GM12878 (cell line): Measurements from ENCODE around the gene RPLP2. TPM values are rescaled to one million over a fixed set of nuclear protein-coding genes. Genes with fewer than 3 reads are reported as not detected.

ENCODE experiments used
- ATAC-seq: fragments of 200-7000 bp; cut with Tn5 transposase; 3 replicates; pipeline ENCODE4 v1.9.1; 2020; ENCODE audit warnings: mild to moderate bottlenecking, moderate library complexity
- BruUV-seq: library from RNA; stranded (reverse); fragments of 400-500 nt; replicated peaks from 2 replicates; lab custom pipeline; 2021; lab: Mats Ljungman, UMichigan
- CTCF ChIA-PET: fragments of 300-600 bp; sonication (Branson Sonifier 250); formaldehyde crosslinking; extraction: SDS; loops from one replicate; lab custom pipeline; 2021; ENCODE audit warnings: inconsistent platforms; lab: Yijun Ruan, JAX
- POLR2A ChIA-PET: fragments of 350-600 bp; formaldehyde crosslinking; extraction: SDS; loops from one replicate; lab custom pipeline; 2021; ENCODE audit warnings: inconsistent platforms; lab: Charles Lee
- RAD21 ChIA-PET: fragments of 300-600 bp; sonication (Branson Sonifier 250); formaldehyde crosslinking; loops from one replicate; lab custom pipeline; 2023; ENCODE audit warnings: antibody characterized with exemption; ENCODE audit not compliant: unreplicated experiment; lab: Charles Lee
- SMC1A ChIA-PET: fragments of 300-600 bp; sonication (Branson Sonifier 250); formaldehyde crosslinking; loops from one replicate; lab custom pipeline; 2023; ENCODE audit not compliant: unreplicated experiment, uncharacterized antibody; lab: Charles Lee
- DNase-seq: peaks from one replicate; pipeline ENCODE4 v3.0.0-alpha.2; 2011; ENCODE audit warnings: low read depth, low spot score
- FAIRE-seq: peaks from 3 replicates; lab custom pipeline; 2011; peaks lifted over from hg19 to GRCh38; lab: Jason Lieb, UNC
- H2AFZ ChIP-seq: 2 replicates; pipeline ENCODE4 v1.6.0; 2011; ENCODE audit warnings: low read depth, low read length, control low read depth; ENCODE audit not compliant: control insufficient read depth
- H3K27ac ChIP-seq: 2 replicates; pipeline ENCODE4 v1.5.1; 2011; ENCODE audit warnings: control low read depth; ENCODE audit not compliant: control insufficient read depth, insufficient read depth
- H3K27me3 ChIP-seq, 2 experiments: replicated peaks in 1 of 2; 2 replicates each; pipeline versions ENCODE4 v1.6.0 to v1.6.1; 2011; ENCODE audit warnings: low read length in 1 of 2; ENCODE audit not compliant: control insufficient read depth in 2 of 2, insufficient read depth in 2 of 2
- H3K36me3 ChIP-seq, 2 experiments: 2 replicates each; pipeline ENCODE4 v1.5.1; 2011; ENCODE audit warnings: low read length in 1 of 2; ENCODE audit not compliant: control insufficient read depth in 2 of 2, insufficient read depth in 2 of 2
- H3K4me1 ChIP-seq: 2 replicates; pipeline ENCODE4 v1.6.1; 2011; ENCODE audit warnings: mild to moderate bottlenecking, low read length, moderate library complexity, mixed read lengths; ENCODE audit not compliant: control insufficient read depth, insufficient read depth
- H3K4me2 ChIP-seq: 2 replicates; pipeline ENCODE4 v1.6.0; 2011; ENCODE audit warnings: control low read depth; ENCODE audit not compliant: control insufficient read depth, insufficient read depth
- H3K4me3 ChIP-seq: fragments of 200-600 bp; sonication (generic); 2 replicates; pipeline ENCODE4 v1.5.1; 2016
- H3K79me2 ChIP-seq: 2 replicates; pipeline ENCODE4 v1.6.0; 2011; ENCODE audit warnings: low read length; ENCODE audit not compliant: control insufficient read depth, insufficient read depth
- H3K9ac ChIP-seq: 2 replicates; pipeline ENCODE4 v1.8.0; 2011; ENCODE audit warnings: low read length, control low read depth, mixed read lengths; ENCODE audit not compliant: control insufficient read depth, insufficient read depth
- H3K9me3 ChIP-seq: replicated peaks from 3 replicates; pipeline ENCODE4 v1.5.1; 2011; ENCODE audit warnings: mild to moderate bottlenecking, low read length; ENCODE audit not compliant: control insufficient read depth, insufficient read depth
- H4K20me1 ChIP-seq: 2 replicates; pipeline ENCODE4 v1.6.0; 2011; ENCODE audit not compliant: control insufficient read depth, insufficient read depth
- EGR1 ChIP-seq, 2 experiments: IDR thresholded peaks; 1 replicate in 1 of 2; 2 replicates in 1 of 2; pipeline ENCODE4 v1.6.1; 2011 to 2012; ENCODE audit warnings: low read depth in 2 of 2, low read length in 2 of 2, borderline replicate concordance in 1 of 2, mild to moderate bottlenecking in 1 of 2, moderate library complexity in 1 of 2
- FOXM1 ChIP-seq: IDR thresholded peaks from 2 replicates; pipeline ENCODE4 v1.6.1; 2012; ENCODE audit warnings: low read depth, mild to moderate bottlenecking, inconsistent platforms, low read length, moderate library complexity
- KLF5 ChIP-seq: fragments of 450-650 bp; IDR thresholded peaks from 2 replicates; pipeline ENCODE4 v1.6.1; 2014; ENCODE audit warnings: mild to moderate bottlenecking; ENCODE audit not compliant: partially characterized antibody
- MEF2B ChIP-seq: fragments of 450-650 bp; IDR thresholded peaks from 2 replicates; pipeline ENCODE4 v1.6.1; 2018; ENCODE audit warnings: mild to moderate bottlenecking, moderate library complexity; ENCODE audit not compliant: partially characterized antibody, poor library complexity, severe bottlenecking
- MLLT1 ChIP-seq: fragments of 450-650 bp; IDR thresholded peaks from 2 replicates; pipeline ENCODE4 v1.6.1; 2016; ENCODE audit warnings: mild to moderate bottlenecking
- NBN ChIP-seq: fragments of 450-650 bp; IDR thresholded peaks from 2 replicates; pipeline ENCODE4 v1.6.1; 2016
- NRF1 ChIP-seq: conservative IDR thresholded peaks from 2 replicates; pipeline ENCODE4 v1.6.1; 2011; ENCODE audit warnings: mild to moderate bottlenecking, low read depth, low read length, improper control_type of control experiment
- REST ChIP-seq: IDR thresholded peaks from 2 replicates; pipeline ENCODE4 v1.6.1; 2012; ENCODE audit warnings: mild to moderate bottlenecking, low read depth, low read length
- SMAD1 ChIP-seq: fragments of 450-650 bp; IDR thresholded peaks from 2 replicates; pipeline ENCODE4 v1.6.1; 2018; ENCODE audit warnings: mild to moderate bottlenecking, low read depth; ENCODE audit not compliant: partially characterized antibody
- WGBS: methylation state at CpG from one replicate; pipeline ENCODE4 v1.1.6; 2016; ENCODE audit warnings: low lambda C conversion rate; ENCODE audit not compliant: insufficient replicate concordance, insufficient coverage; ENCODE audit errors: missing lambda C conversion rate; 5-methylcytosine and 5-hydroxymethylcytosine counted together
- in situ Hi-C: fragments of 300-500 bp; cut with MboI; formaldehyde crosslinking; loops from 9 replicates; pipeline ENCODE4 v1.14.3; 2018; ENCODE audit warnings: mixed read lengths
- intact Hi-C: fragments of 100-400 bp; cut with micrococcal nuclease; formaldehyde crosslinking; loops from one replicate; pipeline ENCODE4 v1.14.2; 2022; ENCODE audit not compliant: unreplicated experiment
- polyA plus RNA-seq, 11 experiments: library from polyadenylated mRNA; depleted of rRNA in 4 of 11; unstranded in 6 of 11; stranded (reverse) in 5 of 11; fragments of >200 nt; fragmentation: Nextera tagmentation in 4 of 11; fragmentation: Illumina TruSeq in 1 of 11; extraction: Ambion mirVana in 4 of 11; extraction: Trizol in 1 of 11; gene quantifications; 1 replicate in 1 of 11; 2 replicates in 10 of 11; pipeline versions ENCODE4 v1.2.1 to v1.2.3, GENCODE V29; 2011 to 2016; ENCODE audit warnings: inconsistent platforms in 2 of 11, missing spikeins in 2 of 11, low read depth in 1 of 11
- total RNA-seq, 4 experiments: library from RNA; depleted of rRNA in 3 of 4; stranded (reverse); fragments of >200 nt in 3 of 4; fragmentation: Illumina TruSeq in 1 of 4; extraction: Trizol in 1 of 4; gene quantifications; 2 replicates each; pipeline versions ENCODE4 v1.2.1 to v1.2.3, GENCODE V29; 2013 to 2021

RPLP2 gene
- total and polyA plus RNA-seq, 10 of the 15 experiments (the other 5 are each of a cell fraction or from before 2014, with no cell fraction given), result 488 to 3,558 (median 1,481) TPM

GRCh38 chr11:831118-831864, 21.5 kb downstream of the RPLP2 start (continued):
- TF ChIP-seq NRF1 (no peak), FOXM1 (no peak), MEF2B (no peak), REST (no peak), KLF5 (no peak)
- TF ChIP-seq, all 136 proteins: peak for 0

- BruUV-seq, result no TSS peak
- no peak for DNase-seq
- H3K4me2 ChIP-seq, result peak overlapping the region; percentile 82
- no peaks in the 10 kb centered on the region; a peak in 3 of 4 replicates for H3K27me3 ChIP-seq
- ChIA-PET POLR2A (interaction anchor here (1.1 to 5.2 kb wide), 3 partner anchors 13 to 24 kb away, joined by 5 to 33 read pairs (median 5); partner anchors contain the start of gene PNPLA2), SMC1A (no interaction called here), CTCF (no interaction called here), RAD21 (interaction anchor here (1.0 to 1.2 kb wide), 3 partner anchors 11 to 15 kb away, joined by 3 to 9 read pairs (median 3); partner anchors contain the start of gene TSPAN4)
- peaks cover 42% of the 10 kb centered on the region for H3K4me1 ChIP-seq
- in situ Hi-C loops, result no loop called here
- H2AFZ ChIP-seq, result no peak overlapping the region
- 0 out of 2 replicates have a peak overlapping the region, but pooled peaks have one; percentile 44 for H3K4me3 ChIP-seq
- H3K9me3 ChIP-seq, result no peaks in the 10 kb centered on the region
- intact Hi-C loops, result no loop called here
- ATAC-seq, result no peak
- H4K20me1 ChIP-seq, result no peaks in the 10 kb centered on the region
- WGBS, result 64% methylated on average over 23 of the region's 23 CpGs
- no peak overlapping the region; the same call in 1 of the 2 replicates for H3K9ac ChIP-seq
- no peak for FAIRE-seq
- no peak overlapping the region for H3K27ac ChIP-seq
- no peak for TF ChIP-seq MLLT1
- no peak for TF ChIP-seq SMAD1
- no peak for TF ChIP-seq EGR1 (IDR thresholded peaks at IDR 0.05; ENCODE audit: borderline replicate concordance in 1 of 2, low read depth in 2 of 2, low read length in 2 of 2)
- no peak for TF ChIP-seq NBN
- H3K79me2 ChIP-seq, result no peaks in the 10 kb centered on the region
- H3K36me3 ChIP-seq, result no peaks in the 10 kb centered on the region; a peak in 2 of 4 replicates
Observed at GRCh38 chr11:831961-832528, 22.3 kb downstream of the RPLP2 start.
